Measurements from ENCODE around the gene TOR4A. TPM values are rescaled to one million over a fixed set of nuclear protein-coding genes. Genes with fewer than 3 reads are reported as not detected.

Gene TOR4A
- total and polyA plus RNA-seq, 10 of the 15 experiments (the other 5 are each of a cell fraction or from before 2014, with no cell fraction given) = 2.0 to 19.9 (median 3.7) TPM

- TF ChIP-seq ETV6 (conservative IDR thresholded peaks at IDR 0.05 in 1 of 2, IDR thresholded peaks at IDR 0.05 in 1 of 2; ENCODE audit: borderline replicate concordance in 1 of 2, low read depth in 1 of 2) = no peak
- no peak for TF ChIP-seq USF1 (IDR thresholded peaks at IDR 0.05; ENCODE audit: borderline replicate concordance, extremely low read length, insufficient read depth, low read depth, low read length)
- no peak for TF ChIP-seq NBN (IDR thresholded peaks at IDR 0.05)
- no peak for TF ChIP-seq BRCA1 (IDR thresholded peaks at IDR 0.05; ENCODE audit: low read depth, low read length)
- TF ChIP-seq MEF2A (IDR thresholded peaks at IDR 0.05; ENCODE audit: insufficient read depth, low read depth, low read length) = no peak
- TF ChIP-seq MTA2 (IDR thresholded peaks at IDR 0.05; ENCODE audit: low read depth) = no peak
These were observed 2.4 kb downstream of the TOR4A start (continued) for GRCh38 chr9:137279741-137280473.

GRCh38 chr9:137280474-137281344 lies 3.2 kb downstream of the TOR4A start:
- RAD21 ChIA-PET (ENCODE audit: unreplicated experiment) = interaction anchor here (1.0 kb wide), 1 partner anchor 42 kb away, joined by 3 read pairs; no protein-coding TSS in a partner anchor
- in situ Hi-C loops (cut with MboI) (no loop called here), intact Hi-C loops (cut with micrococcal nuclease; ENCODE audit: unreplicated experiment) (no loop called here)
- no peak overlapping the region for H3K4me3 ChIP-seq
- H3K4me2 ChIP-seq (ENCODE audit: control insufficient read depth, insufficient read depth) = peak overlapping the region; percentile 44
- no peaks in the 10 kb centered on the region for H4K20me1 ChIP-seq (ENCODE audit: control insufficient read depth, insufficient read depth)
- no peak for FAIRE-seq
- no peaks in the 10 kb centered on the region; a peak in 3 of 4 replicates for H3K36me3 ChIP-seq (ENCODE audit: control insufficient read depth in 2 of 2, insufficient read depth in 2 of 2, low read length in 1 of 2)
- ATAC-seq = peak; percentile 34
- H3K4me1 ChIP-seq (ENCODE audit: control insufficient read depth, insufficient read depth, low read length) = peaks cover 25% of the 10 kb centered on the region
- H3K9me3 ChIP-seq (replicated peaks; ENCODE audit: control insufficient read depth, insufficient read depth, low read length) = no peaks in the 10 kb centered on the region
- SMC1A ChIA-PET (ENCODE audit: uncharacterized antibody, unreplicated experiment) = no interaction called here
- POLR2A ChIA-PET = interaction anchor here (0.7 to 1.0 kb wide), 3 partner anchors 26 to 124 kb away, joined by 3 to 4 read pairs (median 3); partner anchors contain the start of gene TUBB4B
- H3K79me2 ChIP-seq (ENCODE audit: control insufficient read depth, insufficient read depth, low read length) = peaks cover 19% of the 10 kb centered on the region
- WGBS (ENCODE audit: insufficient coverage, insufficient replicate concordance, low lambda C conversion rate, missing lambda C conversion rate) = 80% methylated on average over 76 of the region's 85 CpGs
- H3K27me3 ChIP-seq (replicated peaks in 1 of 2; ENCODE audit: control insufficient read depth in 2 of 2, insufficient read depth in 2 of 2, low read length in 1 of 2) = no peaks in the 10 kb centered on the region
- CTCF ChIA-PET = interaction anchor here (1.0 to 1.4 kb wide), 2 partner anchors 26 to 40 kb away, joined by 3 to 4 read pairs; partner anchors contain the start of gene TUBB4B
- BruUV-seq (replicated peaks) = no TSS peak
- no peak overlapping the region for H2AFZ ChIP-seq (ENCODE audit: control insufficient read depth, low read depth, low read length)
- H3K27ac ChIP-seq (ENCODE audit: control insufficient read depth, insufficient read depth) = no peak overlapping the region
- no peak overlapping the region for H3K9ac ChIP-seq (ENCODE audit: control insufficient read depth, insufficient read depth, low read length)
- DNase-seq (ENCODE audit: low read depth, low spot score) = no peak
- no peak for TF ChIP-seq MAX (IDR thresholded peaks at IDR 0.05; ENCODE audit: low read depth, low read length)
- no peak for TF ChIP-seq SMARCA5 (IDR thresholded peaks at IDR 0.05)
- TF ChIP-seq SRF (IDR thresholded peaks at IDR 0.05; ENCODE audit: low read depth in 2 of 2, low read length in 2 of 2) = no peak
- no peak for TF ChIP-seq RAD21 (IDR thresholded peaks at IDR 0.05; ENCODE audit: insufficient read depth, low read depth, low read length)
- no peak for TF ChIP-seq GABPA (IDR thresholded peaks at IDR 0.05; ENCODE audit: low read depth)
- no peak for TF ChIP-seq MTA3 (IDR thresholded peaks at IDR 0.05; ENCODE audit: borderline replicate concordance, low read length)
- peak; percentile 63; the same call in 1 of the 2 replicates for TF ChIP-seq GATAD2B (conservative IDR thresholded peaks at IDR 0.05; ENCODE audit: low read depth)
- TF ChIP-seq MLLT1 (IDR thresholded peaks at IDR 0.05) = no peak

Data from GM12878 (cell line).